NCI-H2227 treated with DMSO at 0.1 percent for 48 hours (cell line): ENCODE results near the gene ATP1B1.
"Not testable (repeated sequence)": the region's sequence is repeated elsewhere in the genome, so short reads cannot be mapped to it uniquely, and the experiment has no call there.

Experiments
- DNase-seq: peaks from one replicate; lab custom pipeline; 2025; lab: John Stamatoyannopoulos, UW

Gene ATP1B1

DNA sequence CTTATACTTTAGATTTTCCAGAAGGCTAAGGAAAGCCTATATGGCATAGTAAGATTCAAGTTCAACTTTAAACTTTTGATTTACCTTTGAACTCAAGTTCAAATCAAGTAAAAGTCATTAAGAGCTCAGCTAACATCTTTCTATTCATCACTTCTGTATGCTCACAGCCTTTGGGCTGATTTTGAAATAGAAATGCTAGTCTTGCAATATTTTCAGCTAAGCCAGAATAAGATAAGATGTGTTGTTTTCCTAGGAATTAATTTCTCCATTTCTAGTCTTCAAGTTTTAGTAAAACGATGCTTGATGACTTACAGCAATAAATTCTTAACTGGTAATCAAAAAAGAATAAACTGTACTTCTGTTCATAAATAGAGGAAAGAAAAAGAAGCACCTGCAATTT, 35.6 kb downstream of the ATP1B1 start:
- no peak for DNase-seq

DNA sequence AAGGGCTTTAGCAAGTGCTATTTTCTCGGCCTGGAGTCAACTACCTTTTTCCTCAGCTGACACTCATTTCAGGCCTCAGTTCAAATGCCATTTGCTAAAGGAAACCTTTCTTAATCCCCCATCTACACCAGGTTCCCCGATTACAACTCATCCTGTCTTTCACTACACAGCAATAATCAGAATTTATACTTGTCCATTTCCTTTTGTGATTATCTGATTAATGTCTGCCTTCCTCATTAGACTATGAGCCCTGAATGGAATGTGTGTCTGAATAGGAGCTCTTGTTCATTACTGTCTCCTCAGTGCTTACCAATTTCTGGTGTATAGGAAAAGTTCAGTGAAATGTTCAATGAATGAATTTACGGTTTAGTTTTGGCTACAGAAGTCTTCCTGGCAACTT, 36.9 kb downstream of the ATP1B1 start:
- DNase-seq = no peak

DNA sequence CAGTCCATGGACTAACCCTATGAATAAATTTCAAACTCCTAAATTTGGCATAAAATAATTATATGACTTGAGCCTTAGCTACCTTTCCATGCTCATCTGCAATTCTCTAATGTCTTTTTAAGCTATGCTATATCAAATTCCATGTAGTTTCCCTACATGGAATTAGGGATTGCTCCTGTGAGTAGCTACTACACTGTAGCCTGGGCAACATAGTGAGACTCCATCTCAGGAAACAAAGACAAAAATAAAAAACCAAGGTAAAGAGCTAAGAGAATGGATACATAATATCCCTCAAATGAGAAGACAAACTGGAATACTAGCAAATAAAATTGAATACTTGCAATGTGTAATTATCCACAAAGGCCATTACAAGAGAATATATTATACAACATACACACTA, 37.5 kb downstream of the ATP1B1 start:
- DNase-seq = no peak

- DNase-seq = no peak
Measured at GRCh38 chr1:169144941-169145626, 38.6 kb downstream of the ATP1B1 start.

GRCh38 chr1:169146576-169147214, 40.2 kb downstream of the ATP1B1 start:
- no peak for DNase-seq

DNA sequence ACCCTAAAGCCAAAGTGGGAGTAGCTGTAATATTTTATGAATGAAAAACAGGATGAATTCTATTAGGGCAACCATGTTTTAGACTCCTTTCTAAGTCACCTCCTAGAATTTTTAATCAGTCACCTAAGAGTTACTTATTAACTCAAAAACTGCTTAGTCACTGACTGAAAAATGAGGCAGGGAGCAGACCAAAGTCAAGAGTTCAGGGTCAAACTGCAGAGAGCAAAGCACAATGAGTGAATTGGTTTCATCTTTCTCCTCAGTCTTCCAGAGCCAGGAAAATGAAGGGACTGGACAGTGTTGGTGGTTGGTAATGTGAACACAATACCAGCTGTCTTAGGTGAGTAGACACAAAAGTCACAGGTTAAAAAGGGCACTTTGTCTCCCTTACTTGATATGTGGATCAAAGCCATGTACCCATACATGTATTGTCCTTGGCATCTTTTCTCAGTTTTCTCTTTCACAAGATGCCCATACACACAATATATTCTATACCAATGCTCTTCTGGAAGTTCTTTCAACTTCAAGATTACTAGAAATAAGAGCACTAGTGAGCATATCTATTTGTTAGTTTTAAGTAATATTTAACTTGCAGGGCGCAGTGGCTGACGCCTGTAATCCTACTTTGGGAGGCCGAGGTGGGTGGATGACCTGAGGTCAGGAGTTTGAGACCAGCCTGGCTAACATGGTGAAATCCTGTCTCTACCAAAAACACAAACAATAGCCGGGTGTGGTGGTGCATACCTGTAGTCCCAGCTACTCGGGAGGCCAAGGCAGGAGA, 42.2 kb downstream of the ATP1B1 start:
- no peak for DNase-seq

DNA sequence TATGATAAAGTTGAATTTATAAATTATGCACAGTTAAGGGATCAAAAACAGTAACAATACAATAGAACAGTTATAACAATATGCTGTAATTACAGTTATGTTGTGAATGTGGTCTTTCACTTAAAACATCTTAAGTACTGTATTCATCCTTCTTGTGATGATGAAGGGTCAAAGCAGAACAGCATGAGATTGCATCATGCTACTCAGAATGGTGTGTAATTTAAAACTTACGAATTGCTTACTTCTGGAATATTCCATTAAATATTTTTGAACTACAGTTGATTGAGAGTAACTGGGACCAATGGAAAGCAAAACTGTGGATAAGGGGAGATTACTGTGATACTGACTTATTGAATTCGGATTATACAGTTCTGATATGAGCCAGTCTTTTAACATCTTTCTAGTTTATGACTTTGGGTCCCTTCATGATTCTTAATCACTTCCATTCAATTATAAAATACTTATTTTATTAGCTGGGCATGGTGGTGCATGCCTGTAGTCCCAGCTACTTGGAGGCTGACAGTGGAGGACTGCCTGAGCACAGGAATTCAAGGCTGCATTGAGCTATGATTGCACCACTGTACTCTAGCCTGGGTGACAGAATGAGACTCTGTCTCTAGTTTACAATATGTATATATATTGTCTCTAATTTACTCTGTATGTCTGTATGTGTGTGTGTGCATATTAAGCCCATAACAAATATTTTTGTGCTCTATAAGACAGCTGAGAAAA, 43.2 kb downstream of the ATP1B1 start:
- no peak for DNase-seq

- no peak for DNase-seq
Measured at GRCh38 chr1:169150641-169151337, 44.3 kb downstream of the ATP1B1 start.

DNA sequence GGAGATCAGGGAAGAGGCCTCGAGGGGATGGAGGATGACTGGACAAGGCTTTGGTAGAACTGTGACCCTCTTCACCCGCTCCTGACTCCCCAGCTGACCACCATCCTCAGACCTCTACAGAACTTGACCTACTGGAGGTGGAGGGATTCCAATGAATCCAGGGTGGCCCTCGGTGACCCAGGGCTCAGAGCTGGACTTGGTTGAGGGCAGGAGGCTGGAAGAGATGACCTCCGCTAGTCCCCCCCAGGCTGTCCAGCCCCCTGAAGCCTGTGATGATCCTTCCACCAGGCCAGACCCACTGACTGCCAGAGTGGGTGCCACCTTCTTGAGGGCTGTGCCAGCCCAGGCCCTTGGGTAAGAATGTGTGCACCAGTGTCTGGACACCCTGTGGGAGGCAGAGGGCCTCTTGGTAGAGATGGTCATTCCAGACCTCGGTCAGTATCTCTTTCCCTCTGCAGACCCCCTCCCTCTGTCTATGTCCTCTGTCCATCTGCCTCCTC, 44.9 kb downstream of the ATP1B1 start:
- DNase-seq = no peak

DNA sequence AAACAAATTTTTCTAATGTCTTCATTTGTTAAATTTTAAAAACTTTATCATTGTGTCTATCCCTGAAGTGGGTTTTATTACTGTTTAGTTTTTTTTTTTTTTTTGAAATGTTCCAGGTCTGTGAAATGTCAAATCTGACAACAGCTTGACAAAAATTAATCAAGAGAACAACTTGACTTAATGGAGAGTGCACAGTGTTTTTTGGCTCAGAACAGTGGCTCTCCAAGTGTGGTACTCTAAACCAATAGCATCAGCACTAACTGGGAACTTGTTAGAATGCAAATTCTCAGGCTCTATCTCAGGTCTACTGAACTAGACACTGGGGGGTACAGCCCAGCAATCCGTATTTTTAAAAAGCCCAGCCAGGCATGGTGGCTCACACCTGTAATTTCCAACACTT, 49.2 kb downstream of the ATP1B1 start:
- DNase-seq = no peak

DNA sequence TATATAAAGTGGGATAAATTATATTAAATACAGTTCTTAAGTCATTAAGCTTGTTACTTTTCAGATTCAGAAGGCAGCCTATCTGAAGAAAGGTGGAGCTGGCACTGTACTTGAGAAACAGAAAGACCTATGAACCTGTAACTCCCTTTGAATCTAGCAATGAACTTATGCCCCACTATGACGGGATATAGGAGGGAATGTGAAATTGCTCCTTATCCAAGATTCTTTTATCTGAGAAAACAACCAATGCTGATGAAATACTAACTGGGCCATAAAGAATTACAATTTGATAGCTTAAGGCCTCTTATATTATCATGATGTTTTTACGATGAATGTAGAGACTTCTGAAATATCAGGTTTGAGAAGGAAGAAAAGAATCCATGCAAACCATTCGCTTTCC, 50.1 kb downstream of the ATP1B1 start:
- no peak for DNase-seq

DNA sequence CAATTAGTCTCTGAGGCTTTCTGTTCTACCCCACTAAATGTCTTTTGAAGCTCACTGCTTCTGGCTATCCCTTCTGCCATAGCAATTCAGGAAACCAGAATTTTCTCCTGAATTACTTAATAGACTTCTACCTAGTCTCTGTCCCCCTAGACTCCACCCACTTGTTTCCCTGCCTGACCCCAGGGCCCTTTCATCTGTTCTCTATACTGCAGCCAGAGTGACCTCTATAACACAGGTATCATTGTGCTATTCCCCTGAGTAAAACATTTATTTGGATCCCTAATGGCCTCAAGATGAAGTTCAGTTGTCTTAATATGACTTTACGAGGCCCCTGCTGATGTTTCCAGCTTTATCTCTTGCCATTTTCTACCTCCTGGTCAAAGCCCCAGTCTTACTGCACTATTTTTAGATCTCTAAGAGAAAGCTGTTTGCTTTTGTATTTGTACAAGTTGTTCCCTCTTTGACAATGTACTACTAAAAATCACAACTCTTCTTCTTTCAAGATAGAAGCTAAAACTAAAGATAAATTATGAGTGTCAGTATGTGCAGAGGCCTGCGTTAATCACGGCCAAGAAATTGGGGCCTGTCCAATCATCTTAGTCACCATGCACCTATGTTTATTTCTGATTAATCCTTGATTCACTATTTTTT, 54.5 kb downstream of the ATP1B1 start:
- DNase-seq = no peak

DNA sequence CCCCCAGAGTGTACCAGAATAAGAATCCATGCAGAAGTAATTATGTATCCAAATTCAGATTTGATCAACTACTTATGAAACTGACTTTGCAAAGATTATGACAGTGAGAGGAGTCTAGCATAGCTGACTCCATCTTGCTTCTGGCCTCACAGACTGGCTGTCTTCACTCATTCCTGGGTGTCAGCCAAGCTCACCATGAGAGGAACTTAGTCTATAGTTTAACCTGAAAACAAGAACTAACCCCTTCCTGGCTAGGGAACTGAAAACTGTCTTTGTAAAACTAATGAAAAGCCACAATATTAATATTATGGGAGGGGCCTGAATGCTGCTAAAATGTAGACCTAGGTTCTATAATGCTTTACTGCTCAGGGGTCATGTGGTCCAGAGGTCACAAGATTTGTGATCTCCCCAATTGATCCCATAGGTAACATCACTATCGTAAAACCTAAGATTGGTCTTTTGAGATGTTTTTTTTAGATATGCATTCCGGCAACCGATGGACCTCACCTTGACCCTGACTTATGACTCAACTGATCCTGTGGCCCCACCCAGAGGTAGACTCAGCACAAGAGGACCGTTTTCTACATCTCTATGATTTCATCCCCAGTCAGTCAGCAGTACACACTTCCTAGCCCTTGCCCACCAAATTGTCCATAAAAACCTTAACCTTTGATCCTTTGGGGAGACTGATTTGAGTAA, 55.2 kb downstream of the ATP1B1 start:
- no peak for DNase-seq

DNA sequence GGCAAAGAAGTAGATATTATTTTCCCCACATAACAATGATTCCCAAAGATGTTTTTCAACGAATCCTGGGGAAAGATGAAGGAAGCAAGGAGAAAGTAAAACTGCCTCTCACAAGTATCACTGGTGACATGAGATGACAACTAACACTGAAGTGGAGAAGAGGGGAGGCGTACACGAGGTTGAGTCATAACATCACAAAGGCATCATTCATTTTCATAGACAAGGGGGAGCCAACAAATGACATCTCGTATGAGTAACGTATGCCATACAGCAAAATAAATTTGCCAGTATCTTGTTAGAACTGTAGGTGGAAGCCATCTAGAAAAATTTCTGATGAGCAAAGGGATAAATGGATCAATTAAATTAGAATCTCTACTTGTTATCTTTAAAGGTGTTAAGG, 56.6 kb downstream of the ATP1B1 start:
- DNase-seq = no peak

GRCh38 chr1:169175461-169175860, 69.0 kb downstream of the ATP1B1 start:
- no peak for DNase-seq

DNA sequence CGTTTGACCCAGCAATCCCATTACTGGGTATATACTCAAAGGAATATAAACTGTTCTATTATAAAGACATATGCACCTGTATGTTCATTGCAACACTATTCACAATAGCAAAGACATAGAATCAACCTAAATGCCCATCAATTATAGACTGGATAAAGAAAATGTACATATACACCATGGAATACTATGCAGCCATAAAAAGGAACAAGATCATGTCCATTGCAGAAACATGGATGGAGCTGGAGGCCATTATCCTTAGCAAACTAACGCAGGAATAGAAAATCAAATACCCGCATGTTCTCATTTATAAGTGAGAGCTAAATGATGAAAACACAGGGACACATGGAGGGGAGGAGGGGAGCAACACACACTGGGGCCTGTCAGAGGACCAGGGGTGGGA, 72.9 kb downstream of the ATP1B1 start:
- not testable (repeated sequence) for DNase-seq

- no peak for DNase-seq
Measured at GRCh38 chr1:169180174-169180573, 73.7 kb downstream of the ATP1B1 start.
